Measurements from ENCODE around the gene RSRC2.

DNA sequence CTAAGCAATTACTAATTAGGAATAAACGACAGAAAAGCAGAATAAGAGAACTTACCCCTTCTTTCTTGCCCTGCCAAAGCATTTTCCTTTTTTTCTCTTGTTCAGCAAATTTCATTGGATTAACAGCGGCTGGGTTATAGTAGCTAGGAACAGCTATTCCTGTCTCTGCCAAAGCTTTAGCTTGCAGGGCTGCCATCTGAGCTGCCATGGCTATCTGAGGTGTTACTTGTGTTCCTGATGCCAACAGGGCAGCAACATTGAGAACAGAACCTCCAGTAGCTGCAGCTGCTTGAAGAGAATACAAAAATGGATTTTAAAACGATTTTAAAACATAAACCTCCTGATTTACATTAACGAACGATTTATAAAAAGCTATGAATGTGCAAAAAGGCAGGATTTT is 18.6 kb downstream of the RSRC2 start:
- TF ChIP-seq, protein P1, sequence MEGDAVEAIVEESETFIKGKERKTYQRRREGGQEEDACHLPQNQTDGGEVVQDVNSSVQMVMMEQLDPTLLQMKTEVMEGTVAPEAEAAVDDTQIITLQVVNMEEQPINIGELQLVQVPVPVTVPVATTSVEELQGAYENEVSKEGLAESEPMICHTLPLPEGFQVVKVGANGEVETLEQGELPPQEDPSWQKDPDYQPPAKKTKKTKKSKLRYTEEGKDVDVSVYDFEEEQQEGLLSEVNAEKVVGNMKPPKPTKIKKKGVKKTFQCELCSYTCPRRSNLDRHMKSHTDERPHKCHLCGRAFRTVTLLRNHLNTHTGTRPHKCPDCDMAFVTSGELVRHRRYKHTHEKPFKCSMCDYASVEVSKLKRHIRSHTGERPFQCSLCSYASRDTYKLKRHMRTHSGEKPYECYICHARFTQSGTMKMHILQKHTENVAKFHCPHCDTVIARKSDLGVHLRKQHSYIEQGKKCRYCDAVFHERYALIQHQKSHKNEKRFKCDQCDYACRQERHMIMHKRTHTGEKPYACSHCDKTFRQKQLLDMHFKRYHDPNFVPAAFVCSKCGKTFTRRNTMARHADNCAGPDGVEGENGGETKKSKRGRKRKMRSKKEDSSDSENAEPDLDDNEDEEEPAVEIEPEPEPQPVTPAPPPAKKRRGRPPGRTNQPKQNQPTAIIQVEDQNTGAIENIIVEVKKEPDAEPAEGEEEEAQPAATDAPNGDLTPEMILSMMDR (IDR thresholded peaks at IDR 0.05 in 4 of 5, conservative IDR thresholded peaks at IDR 0.05 in 1 of 5) = no peak
- TF ChIP-seq POLR2A (IDR thresholded peaks at IDR 0.05) = no peak
